K562 (cell line): ENCODE data around the gene EBI3. TPM values are rescaled to one million over a fixed set of nuclear protein-coding genes. Genes with fewer than 3 reads are reported as not detected.

ENCODE experiments used
- CHAMP1 ChIP-seq: fragments of 450-650 bp; IDR thresholded peaks from 2 replicates; pipeline ENCODE4 v1.6.1; 2016; ENCODE audit warnings: mild to moderate bottlenecking
- HMG20B ChIP-seq: fragments of 250-450 bp; sonication (Bioruptor Pico); IDR thresholded peaks from 2 replicates; pipeline ENCODE4 v1.5.0; 2021; ENCODE audit warnings: mild to moderate bottlenecking
- JUN ChIP-seq, 2 experiments: sonication (generic) in 1 of 2; formaldehyde crosslinking in 1 of 2; IDR thresholded peaks; 2 replicates each; pipeline versions ENCODE4 v1.6.1 to v1.8.0; 2012 to 2022; ENCODE audit warnings: borderline replicate concordance in 2 of 2, mild to moderate bottlenecking in 2 of 2, improper control_type of control experiment in 1 of 2, low read depth in 1 of 2, low read length in 1 of 2, missing genetic modification reagents in 1 of 2
- KAT8 ChIP-seq: fragments of 450-650 bp; IDR thresholded peaks from 2 replicates; pipeline ENCODE4 v1.6.1; 2016; ENCODE audit warnings: low read depth, mild to moderate bottlenecking
- PBX2 ChIP-seq, 2 experiments: IDR thresholded peaks in 1 of 2; conservative IDR thresholded peaks in 1 of 2; 2 replicates each; pipeline ENCODE4 v1.6.1; 2016; ENCODE audit warnings: low read depth in 2 of 2, mild to moderate bottlenecking in 1 of 2, missing compliant biosample characterization in 1 of 2, missing genetic modification characterization in 1 of 2, moderate library complexity in 1 of 2
- PHF20 ChIP-seq: fragments of 450-650 bp; IDR thresholded peaks from 2 replicates; pipeline ENCODE4 v1.6.1; 2018; ENCODE audit not compliant: partially characterized antibody
- TEAD4 ChIP-seq, 2 experiments: sonication (generic) in 1 of 2; formaldehyde crosslinking in 1 of 2; IDR thresholded peaks; 2 replicates each; pipeline versions ENCODE4 v1.6.1 to v1.8.0; 2012 to 2022; ENCODE audit warnings: borderline replicate concordance in 1 of 2, inconsistent platforms in 1 of 2, low read length in 1 of 2, mild to moderate bottlenecking in 1 of 2, missing genetic modification reagents in 1 of 2
- polyA plus RNA-seq, 8 experiments: library from polyadenylated mRNA; depleted of rRNA in 4 of 8; stranded (reverse) in 5 of 8; unstranded in 3 of 8; fragments of >200 nt; fragmentation: Nextera tagmentation in 2 of 8; fragmentation: Illumina TruSeq in 1 of 8; extraction: Ambion mirVana in 2 of 8; extraction: Trizol in 1 of 8; gene quantifications; 2 replicates each; pipeline versions ENCODE4 v1.2.1 to v1.2.3, GENCODE V29; 2011 to 2014; ENCODE audit warnings: inconsistent platforms in 1 of 8, missing spikeins in 1 of 8
- total RNA-seq, 7 experiments: library from RNA; depleted of rRNA in 6 of 7; stranded (reverse); fragments of >200 nt in 6 of 7; fragmentation: Illumina TruSeq in 2 of 7; extraction: Trizol in 2 of 7; gene quantifications; 2 replicates each; pipeline versions ENCODE4 v1.2.1 to v1.2.3, GENCODE V29; 2011 to 2021; ENCODE audit warnings: low replicate concordance in 1 of 7
- TF ChIP-seq, protein P1 (sequence below): fragments of 450-650 bp; IDR thresholded peaks from one replicate; pipeline ENCODE4 v1.6.1; 2018; ENCODE audit warnings: mild to moderate bottlenecking, moderate library complexity; ENCODE audit not compliant: partially characterized antibody
- TF ChIP-seq, protein P2 (sequence below): IDR thresholded peaks from 3 replicates; pipeline ENCODE4 v1.6.1; 2011; ENCODE audit warnings: borderline replicate concordance, mild to moderate bottlenecking, moderate library complexity; ENCODE audit not compliant: insufficient read length; ENCODE audit errors: extremely low read depth
- TF ChIP-seq, protein P3 (sequence below): sonication (generic); formaldehyde crosslinking; IDR thresholded peaks from 2 replicates; pipeline ENCODE4 v1.8.0; 2022; ENCODE audit warnings: mild to moderate bottlenecking, missing genetic modification reagents

Gene EBI3
- total and polyA plus RNA-seq, 9 of the 15 experiments (the other 6 are each of a cell fraction or from before 2014, with no cell fraction given), result 0.08 to 0.35 (median 0.22) TPM; not detected in 6

- TF ChIP-seq CHAMP1 (no peak), KAT8 (no peak), PBX2 (CRISPR knock-in tag; IDR thresholded peaks at IDR 0.05; ENCODE audit: low read depth) (no peak), PBX2 (tag; conservative IDR thresholded peaks at IDR 0.05; ENCODE audit: low read depth) (0 out of 2 replicates have a peak, but pooled peaks have one; percentile 11), JUN (IDR thresholded peaks at IDR 0.05; ENCODE audit: borderline replicate concordance, low read depth, low read length) (no peak), JUN (CRISPR knock-in tag; IDR thresholded peaks at IDR 0.05; ENCODE audit: borderline replicate concordance) (no peak), PHF20 (peak; percentile 89), TEAD4 (IDR thresholded peaks at IDR 0.05; ENCODE audit: low read length) (no peak), TEAD4 (CRISPR knock-in tag; IDR thresholded peaks at IDR 0.05; ENCODE audit: borderline replicate concordance) (no peak), HMG20B (no peak)
- TF ChIP-seq, protein P1, sequence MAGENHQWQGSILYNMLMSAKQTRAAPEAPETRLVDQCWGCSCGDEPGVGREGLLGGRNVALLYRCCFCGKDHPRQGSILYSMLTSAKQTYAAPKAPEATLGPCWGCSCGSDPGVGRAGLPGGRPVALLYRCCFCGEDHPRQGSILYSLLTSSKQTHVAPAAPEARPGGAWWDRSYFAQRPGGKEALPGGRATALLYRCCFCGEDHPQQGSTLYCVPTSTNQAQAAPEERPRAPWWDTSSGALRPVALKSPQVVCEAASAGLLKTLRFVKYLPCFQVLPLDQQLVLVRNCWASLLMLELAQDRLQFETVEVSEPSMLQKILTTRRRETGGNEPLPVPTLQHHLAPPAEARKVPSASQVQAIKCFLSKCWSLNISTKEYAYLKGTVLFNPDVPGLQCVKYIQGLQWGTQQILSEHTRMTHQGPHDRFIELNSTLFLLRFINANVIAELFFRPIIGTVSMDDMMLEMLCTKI, result no peak
- TF ChIP-seq, protein P2, sequence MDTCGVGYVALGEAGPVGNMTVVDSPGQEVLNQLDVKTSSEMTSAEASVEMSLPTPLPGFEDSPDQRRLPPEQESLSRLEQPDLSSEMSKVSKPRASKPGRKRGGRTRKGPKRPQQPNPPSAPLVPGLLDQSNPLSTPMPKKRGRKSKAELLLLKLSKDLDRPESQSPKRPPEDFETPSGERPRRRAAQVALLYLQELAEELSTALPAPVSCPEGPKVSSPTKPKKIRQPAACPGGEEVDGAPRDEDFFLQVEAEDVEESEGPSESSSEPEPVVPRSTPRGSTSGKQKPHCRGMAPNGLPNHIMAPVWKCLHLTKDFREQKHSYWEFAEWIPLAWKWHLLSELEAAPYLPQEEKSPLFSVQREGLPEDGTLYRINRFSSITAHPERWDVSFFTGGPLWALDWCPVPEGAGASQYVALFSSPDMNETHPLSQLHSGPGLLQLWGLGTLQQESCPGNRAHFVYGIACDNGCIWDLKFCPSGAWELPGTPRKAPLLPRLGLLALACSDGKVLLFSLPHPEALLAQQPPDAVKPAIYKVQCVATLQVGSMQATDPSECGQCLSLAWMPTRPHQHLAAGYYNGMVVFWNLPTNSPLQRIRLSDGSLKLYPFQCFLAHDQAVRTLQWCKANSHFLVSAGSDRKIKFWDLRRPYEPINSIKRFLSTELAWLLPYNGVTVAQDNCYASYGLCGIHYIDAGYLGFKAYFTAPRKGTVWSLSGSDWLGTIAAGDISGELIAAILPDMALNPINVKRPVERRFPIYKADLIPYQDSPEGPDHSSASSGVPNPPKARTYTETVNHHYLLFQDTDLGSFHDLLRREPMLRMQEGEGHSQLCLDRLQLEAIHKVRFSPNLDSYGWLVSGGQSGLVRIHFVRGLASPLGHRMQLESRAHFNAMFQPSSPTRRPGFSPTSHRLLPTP, result no peak
- TF ChIP-seq, protein P3, sequence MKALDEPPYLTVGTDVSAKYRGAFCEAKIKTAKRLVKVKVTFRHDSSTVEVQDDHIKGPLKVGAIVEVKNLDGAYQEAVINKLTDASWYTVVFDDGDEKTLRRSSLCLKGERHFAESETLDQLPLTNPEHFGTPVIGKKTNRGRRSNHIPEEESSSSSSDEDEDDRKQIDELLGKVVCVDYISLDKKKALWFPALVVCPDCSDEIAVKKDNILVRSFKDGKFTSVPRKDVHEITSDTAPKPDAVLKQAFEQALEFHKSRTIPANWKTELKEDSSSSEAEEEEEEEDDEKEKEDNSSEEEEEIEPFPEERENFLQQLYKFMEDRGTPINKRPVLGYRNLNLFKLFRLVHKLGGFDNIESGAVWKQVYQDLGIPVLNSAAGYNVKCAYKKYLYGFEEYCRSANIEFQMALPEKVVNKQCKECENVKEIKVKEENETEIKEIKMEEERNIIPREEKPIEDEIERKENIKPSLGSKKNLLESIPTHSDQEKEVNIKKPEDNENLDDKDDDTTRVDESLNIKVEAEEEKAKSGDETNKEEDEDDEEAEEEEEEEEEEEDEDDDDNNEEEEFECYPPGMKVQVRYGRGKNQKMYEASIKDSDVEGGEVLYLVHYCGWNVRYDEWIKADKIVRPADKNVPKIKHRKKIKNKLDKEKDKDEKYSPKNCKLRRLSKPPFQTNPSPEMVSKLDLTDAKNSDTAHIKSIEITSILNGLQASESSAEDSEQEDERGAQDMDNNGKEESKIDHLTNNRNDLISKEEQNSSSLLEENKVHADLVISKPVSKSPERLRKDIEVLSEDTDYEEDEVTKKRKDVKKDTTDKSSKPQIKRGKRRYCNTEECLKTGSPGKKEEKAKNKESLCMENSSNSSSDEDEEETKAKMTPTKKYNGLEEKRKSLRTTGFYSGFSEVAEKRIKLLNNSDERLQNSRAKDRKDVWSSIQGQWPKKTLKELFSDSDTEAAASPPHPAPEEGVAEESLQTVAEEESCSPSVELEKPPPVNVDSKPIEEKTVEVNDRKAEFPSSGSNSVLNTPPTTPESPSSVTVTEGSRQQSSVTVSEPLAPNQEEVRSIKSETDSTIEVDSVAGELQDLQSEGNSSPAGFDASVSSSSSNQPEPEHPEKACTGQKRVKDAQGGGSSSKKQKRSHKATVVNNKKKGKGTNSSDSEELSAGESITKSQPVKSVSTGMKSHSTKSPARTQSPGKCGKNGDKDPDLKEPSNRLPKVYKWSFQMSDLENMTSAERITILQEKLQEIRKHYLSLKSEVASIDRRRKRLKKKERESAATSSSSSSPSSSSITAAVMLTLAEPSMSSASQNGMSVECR (CRISPR knock-in tag), result no peak
Measured at GRCh38 chr19:4233282-4233853, 4.0 kb downstream of the EBI3 start (continued).
